HL-60/S4 treated with retinoic acid at 250 ng/mL for 4 days and 3 days (cell line): ENCODE data around the gene SPAG17.

Source experiments
- in situ Hi-C: fragments of 300-500 bp; cut with MboI; formaldehyde crosslinking; loops from 2 replicates; pipeline ENCODE4 v1.7.0; 2022; ENCODE audit warnings: low sequenced_read_pairs

SPAG17 gene

GRCh38 chr1:117911051-117911450, 274.0 kb downstream of the SPAG17 start:
- in situ Hi-C loops = no loop called here

- in situ Hi-C loops = loop anchor here (10.0 kb wide), 1 partner anchor 380 kb away; no protein-coding TSS in a partner anchor
Measured at GRCh38 chr1:117905019-117905418, 280.0 kb downstream of the SPAG17 start.

GRCh38 chr1:117904485-117904884, 280.5 kb downstream of the SPAG17 start:
- in situ Hi-C loops = loop anchor here (10.0 kb wide), 1 partner anchor 380 kb away; no protein-coding TSS in a partner anchor
